Renal pelvis (tissue), 4 donors: ENCODE measurements around the gene PNMA1. TPM values are rescaled to one million over a fixed set of nuclear protein-coding genes. Genes with fewer than 3 reads are reported as not detected.
"Not testable (repeated sequence)": the region's sequence is repeated elsewhere in the genome, so short reads cannot be mapped to it uniquely, and the experiment has no call there.

Source experiments
- DNase-seq: peaks from one replicate; pipeline ENCODE4 v3.0.0-alpha.2; 2013
- polyA plus RNA-seq, 3 donors: library from polyadenylated mRNA; unstranded; fragments of 120-200 nt; gene quantifications; one replicate each; pipeline ENCODE4 v1.2.1, GENCODE V29; 2013; ENCODE audit not compliant: insufficient read length in 3 of 3

Gene PNMA1
- polyA plus RNA-seq, 3 donors, result 85.6 to 97.2 (median 86.4) TPM

DNA sequence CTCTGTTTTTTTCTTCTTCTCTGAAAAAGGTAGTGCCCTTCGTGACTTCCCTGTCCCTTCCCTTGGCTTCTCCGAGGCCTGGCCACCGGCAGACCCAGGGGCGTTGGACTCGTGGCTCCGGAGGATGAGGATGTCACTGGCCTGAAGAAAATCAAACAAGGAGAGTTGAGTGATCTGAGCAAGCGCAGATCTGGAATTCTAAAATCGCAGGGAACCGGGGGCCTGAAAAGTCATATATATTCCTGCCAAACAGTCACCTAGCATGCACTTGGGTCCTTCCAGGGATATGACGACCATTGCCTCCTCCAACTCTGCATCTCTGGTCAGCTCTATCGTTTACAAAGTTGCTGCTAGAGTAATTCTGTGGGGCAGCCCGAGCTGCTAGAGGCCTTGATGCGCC lies 5.2 kb upstream of the PNMA1 start:
- no peak for DNase-seq

DNA sequence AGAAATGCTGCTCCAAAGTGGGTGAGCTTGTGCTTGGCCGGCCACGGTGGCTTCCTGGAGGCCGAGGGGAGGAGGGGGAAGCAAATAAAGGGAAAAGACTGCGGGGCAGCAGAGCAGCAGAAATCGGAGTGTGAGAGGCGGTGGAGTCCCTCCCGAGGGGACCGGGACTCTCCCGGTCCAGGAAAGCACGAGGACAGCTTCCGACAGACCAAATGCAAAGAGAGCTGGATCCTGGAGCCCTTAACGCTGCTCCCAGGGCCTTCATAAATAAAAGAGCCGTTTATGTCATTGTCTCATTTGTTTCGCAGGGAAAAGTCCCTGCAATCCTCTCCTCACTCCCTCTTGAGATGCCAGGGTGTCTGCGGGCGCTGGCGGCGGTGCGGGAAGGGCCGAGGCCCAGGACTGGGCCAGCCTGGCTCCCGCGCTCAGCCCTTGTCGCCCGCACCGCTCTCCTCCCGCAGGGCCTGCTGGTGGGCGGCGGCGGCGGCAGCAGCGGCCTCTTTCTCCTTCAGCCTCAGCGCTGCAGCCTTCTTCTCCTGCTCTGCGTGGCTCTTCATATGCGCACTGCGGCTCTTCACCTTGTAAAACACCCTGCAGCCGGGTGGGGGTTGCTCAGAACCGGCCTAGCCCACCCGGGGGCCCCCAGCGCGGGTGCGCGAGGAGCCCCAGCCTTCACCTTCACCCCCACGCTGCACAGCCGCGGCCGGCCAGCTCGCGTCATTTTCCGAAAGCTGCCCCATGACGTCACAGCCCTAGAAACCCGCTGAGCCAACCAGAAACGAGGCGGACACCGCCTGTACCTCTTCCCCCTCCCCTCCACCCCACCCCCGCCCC lies 4.5 kb upstream of the PNMA1 start:
- peak; percentile 85 for DNase-seq

DNA sequence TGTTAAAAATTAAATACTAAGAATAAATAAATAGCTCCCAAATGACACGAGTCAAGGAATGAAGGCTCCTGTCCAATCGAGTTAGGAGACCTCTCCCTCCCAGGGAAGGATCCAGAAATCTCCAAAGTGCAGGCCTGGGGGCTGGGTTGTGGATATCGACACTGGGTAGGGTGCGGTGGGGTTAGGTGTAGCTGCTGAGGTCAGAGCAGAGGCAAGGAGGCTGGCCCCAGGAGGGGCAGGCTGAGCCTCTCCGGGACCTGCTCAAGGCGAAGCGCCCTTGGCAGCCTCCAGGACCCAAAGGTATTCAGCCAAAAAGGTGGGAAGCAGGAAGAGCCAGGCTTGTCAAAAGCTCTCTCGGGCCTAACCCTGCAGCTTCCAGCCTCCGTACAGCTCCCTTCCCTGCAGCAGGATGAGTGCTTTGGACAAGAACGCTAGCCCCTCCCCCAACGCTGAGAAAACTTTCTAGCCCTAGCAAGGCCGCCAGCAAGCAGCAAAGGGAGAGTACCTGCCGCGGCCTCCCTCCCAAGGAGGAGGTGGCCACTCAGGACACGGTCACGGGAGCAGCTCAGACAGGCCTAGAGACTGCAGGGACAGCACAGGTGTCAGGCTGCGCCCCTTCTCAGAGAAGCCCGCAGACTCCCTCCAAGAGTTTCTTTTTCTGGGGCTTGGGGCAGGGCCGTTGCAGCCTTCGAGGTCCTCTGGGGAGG lies 3.7 kb upstream of the PNMA1 start:
- DNase-seq, result no peak

DNA sequence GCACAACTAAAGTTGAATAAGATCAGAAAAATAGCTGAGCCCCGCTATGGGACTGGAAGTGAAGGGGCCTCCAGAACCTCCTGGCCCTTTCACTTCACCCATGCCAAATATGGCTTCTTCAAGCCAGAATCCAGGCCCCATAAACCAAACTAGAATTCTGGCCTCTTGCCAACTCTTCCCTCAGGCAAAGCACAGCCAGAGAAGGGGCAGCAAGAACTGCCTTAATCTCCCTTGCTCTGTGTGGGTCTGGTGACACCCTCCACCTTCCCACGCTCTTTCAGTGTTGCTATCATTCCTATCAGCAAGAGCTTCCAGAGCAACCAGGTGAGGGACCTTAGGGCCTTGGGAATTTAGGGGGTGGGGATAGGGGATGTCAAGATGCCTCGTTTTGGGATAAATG lies 3.1 kb upstream of the PNMA1 start:
- no peak for DNase-seq

DNA sequence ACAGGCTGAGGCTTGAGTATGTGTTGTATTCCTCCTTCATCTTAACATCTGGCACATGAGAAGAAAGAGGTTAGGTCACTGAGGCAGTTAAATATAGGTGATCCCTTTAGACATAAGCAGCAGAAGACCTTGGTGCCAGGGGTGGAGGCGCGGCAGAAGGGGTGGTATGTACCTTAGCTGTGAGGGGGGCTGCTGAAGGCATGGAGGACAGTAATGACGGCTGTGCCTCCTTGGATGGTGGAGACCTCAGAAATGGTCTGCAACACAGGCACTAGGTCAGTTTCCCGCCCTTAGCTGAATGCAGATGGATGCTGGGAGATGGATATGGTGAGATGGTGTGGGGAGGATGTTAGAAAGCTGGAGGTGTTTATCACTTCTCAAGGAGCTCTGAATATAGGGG lies 1.5 kb upstream of the PNMA1 start:
- no peak for DNase-seq

DNA sequence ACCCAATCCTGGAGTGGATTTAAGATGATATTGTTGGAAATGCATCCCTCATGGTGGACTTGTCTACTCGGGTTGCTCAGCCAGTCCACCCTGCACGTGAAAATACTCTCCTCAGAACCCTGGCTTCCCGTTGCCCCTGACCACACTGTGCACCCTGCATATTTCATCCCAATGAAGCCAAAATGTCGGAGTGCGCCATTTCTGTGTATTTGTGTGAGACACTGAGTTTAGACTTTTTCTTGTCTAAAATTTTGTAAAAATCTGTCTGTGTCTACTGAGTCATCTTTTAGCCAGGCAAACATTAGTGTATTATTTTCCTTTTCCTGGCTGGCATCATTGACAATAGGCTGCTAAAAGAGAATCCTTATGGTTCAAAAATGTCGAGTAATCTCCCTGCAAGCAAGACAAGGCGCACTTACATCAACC lies 485 bp upstream of the PNMA1 start:
- DNase-seq, result no peak

DNA sequence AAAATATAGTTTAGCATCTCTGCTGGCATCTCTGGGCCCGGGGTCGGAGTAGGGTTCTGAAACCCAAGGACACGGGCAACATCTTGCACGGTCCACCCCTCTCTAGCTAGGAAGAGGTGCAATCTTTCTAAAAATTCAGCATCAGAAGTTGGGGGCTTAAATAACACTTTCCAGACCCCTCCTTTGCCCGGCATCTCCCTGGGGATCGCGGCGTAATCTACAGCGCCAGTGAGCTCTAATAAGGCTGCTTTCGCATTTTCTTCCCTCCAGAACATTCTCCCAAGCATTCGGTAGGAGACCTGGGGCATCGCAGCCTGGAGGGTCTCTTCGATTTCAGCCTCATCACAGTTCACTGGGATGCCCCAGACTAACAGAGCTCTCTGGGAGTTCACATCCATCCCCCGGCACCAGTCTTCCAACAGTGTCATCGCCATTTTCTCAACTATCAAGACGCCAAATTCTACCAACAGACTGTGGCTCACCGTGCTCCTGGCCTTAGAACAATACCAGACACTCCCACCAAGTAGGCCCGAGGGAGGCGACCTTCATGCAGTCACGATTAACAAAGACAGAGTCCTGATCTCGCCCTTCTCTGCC lies 880 bp downstream of the PNMA1 start:
- no peak for DNase-seq

DNA sequence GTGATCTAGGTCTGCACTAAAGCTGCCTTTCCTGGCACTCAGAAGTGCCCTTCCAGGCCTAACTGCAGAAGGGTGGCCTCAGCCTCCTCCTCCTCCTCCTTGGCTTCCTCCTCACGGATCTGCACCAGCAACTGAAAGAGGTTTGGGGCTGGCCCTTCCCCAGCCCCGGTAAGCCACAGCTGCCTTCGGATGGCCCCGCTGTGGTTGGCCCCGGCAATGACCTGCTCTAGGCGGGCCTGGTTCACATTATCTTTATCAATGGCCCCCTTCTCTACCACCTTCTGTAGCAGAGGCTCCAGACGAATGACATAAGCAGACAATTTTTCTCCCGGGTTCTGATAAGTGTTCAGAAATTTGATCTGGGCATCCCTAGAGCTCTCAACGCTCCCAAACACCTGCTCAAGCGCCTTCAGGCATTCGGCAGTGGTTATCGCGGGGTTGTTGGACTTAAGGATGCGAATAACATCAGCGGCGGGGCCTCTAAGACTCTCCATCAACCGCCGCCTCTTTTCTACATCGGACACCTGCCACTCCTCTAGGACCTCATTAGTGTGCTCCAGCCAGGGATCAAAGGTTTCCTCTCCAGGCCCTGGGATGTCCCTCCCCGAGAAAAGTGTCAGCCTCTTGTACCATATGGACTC lies 1.5 kb downstream of the PNMA1 start:
- no peak for DNase-seq

DNA sequence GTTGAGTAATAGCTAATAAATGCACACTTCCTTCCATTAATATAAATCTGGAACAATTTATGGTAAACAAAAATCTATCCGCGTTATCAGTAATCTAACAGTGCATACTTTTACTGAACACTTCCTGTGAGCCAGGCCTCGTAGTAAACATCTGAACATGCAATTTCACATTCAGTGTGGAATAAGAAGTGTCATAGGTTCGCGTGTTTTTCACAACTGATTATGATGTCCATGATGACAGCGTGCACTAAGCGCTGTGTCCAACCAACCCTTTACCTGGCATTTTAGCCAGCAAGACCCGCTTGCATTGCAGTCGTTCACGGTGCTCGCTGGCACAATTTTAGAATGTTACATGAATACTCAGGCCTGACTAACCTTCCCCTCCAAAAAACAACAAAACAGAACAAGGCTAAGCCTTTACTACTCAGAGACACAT lies 2.1 kb downstream of the PNMA1 start:
- DNase-seq, result no peak

DNA sequence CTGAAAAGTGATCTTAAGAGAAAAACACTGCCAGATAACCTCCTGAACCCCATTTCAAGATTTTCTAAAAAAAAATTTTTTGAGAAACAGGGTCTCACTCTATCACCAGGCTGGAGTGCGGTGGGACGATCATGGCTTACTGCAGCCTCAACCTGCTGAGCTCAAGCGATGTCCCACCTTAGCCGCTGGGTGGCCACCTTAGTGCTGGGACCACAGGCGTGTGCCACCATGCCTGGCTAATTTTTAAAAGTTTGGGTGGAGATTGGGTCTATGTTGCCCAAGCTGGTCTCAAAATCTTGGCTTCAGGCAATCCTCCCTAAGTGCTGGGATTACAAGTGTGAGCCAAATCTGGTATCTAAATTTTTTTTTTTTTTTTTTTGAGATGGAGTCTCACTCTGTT lies 3.4 kb downstream of the PNMA1 start:
- no peak for DNase-seq

DNA sequence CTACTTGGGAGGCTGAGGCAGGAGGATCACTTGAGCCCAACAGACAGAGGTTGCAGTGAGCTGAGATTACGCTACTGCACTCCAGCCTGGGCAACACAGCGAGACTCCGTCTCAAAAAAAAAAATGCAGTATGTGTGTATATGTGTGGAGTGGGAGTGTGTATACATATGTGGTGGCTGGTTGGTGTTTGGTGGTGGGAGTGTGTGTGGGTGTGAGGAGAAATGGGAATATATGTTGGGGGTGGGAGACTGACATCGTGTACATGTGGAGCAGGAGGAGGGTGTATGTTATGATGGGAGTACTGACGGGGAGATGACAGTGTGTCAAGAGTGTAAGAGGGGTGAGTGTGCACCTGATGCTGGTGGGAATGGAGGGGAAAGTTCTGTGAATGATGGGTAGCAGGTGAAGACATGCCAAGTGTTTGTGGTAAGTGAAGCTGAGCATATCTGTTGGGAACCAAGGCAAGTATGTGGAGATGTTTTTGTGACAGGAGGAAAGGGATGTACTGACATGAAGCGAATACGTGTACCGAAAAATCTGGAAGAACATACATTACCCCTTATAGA lies 4.2 kb downstream of the PNMA1 start:
- DNase-seq, result no peak

DNA sequence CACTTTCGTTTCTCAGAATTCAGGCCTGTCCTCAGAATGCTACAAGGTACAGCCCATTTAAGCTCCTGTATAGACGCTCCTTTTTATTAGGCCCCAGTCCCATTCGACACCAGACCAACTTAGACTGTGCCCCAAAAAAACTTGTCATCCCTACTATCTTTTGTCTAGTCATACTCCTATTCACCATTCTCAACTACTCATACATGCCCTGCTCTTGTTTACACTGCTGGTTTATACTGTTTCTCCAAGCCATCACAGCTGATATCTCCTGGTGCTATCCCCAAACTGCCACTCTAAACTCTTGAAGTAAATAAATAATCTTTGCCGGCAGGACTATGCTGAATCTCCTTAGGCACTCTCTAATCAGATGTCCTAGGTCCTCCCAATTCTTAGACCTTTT lies 6.1 kb downstream of the PNMA1 start:
- DNase-seq, result not testable (repeated sequence)

DNA sequence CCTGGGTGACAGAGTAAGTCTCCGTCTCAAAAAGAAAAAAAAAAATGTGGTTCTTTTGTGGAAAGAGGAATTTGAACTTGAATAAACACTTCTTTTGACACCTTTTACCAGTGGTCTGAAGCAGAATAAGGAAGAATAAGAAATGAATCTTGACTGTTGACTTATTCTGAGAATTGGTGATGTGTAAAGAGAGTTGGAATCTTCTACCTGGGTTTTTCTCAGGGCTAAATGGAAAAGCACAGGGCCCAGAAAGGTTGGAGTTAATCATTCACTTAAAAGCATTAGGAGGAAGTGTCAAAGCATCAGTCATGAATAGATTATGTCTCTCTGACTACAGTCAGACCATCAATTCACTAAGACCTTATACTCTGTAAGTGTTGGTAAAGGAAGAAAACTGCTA lies 13.9 kb downstream of the PNMA1 start:
- no peak for DNase-seq

DNA sequence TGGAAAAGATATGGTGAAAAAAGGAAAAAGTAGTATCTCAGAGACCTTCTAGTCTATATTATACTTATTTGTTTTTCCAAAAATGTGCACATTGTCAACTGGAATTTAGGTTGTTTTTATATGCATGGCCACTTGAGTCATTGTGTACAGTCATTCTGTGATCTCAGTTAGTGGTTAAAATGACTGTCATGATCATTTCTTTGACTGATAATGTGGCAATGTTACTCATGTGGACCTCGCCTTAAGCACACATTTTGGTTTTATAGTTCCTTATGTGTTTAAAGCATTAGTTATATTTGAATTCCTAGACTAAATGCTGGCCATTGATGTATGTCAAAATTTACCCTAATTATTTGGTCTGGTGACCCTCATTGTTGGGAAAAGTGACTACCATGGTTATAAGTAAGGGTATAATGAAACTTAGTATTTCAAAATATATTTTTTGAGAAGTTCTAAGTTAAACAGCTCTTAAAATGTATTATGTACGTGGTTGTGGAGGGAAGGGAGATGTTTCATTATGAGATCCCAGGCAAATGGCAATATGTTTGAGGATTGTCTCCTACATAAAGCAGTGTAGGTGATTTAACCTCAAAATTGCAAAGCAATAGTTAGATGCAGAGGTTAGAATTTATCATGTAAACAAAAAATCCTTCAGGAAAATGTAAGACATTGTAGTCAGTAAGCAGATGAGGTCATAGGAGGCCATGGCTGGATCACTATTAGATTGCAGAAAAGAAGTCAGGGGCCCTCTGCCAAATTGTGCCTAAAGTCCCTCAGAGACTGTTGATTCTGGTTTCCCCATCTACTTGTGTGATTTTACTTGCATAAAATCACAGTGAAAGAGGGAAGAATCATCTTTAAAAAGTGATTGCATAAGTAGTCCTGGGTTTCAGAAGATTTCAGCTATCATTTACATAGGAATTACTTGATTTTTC lies 17.5 kb downstream of the PNMA1 start:
- no peak for DNase-seq

DNA sequence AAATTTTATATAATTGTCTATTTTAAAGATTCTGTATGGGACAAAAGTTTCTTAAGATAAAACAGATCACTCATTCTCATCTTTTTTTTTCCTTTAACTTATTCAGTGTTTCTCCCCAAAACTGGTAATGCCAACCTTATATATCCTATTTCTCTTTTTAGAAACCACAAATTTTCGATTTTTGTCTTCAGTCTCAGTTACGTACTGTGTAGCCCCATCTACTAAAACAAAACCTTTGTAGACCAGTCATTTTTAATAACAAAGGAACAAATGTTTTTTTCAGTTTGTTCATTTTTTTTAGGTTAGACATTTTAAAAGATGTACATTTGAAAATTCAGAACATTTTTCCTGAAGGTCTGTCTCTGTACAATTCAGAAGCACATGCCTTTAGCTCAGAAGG lies 18.2 kb downstream of the PNMA1 start:
- DNase-seq, result no peak

DNA sequence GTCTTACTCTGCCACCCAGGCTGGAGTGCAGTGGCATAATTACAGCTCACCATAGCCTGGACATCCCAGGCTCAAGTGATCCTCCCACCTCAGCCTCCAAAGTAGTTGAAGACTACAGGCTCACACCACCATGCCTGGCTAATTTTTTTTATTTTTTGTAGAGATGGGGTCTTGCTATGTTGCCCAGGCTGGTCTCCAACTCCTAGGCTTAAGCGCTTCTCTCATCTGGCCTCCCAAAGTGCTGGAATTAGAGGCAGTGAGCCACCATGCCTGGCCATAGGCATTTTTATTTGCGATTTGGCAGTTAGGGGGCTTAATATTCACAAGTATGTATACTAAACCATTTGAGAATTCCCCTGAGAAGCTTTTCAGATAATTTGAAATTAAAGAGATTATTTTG lies 19.1 kb downstream of the PNMA1 start:
- no peak for DNase-seq

DNA sequence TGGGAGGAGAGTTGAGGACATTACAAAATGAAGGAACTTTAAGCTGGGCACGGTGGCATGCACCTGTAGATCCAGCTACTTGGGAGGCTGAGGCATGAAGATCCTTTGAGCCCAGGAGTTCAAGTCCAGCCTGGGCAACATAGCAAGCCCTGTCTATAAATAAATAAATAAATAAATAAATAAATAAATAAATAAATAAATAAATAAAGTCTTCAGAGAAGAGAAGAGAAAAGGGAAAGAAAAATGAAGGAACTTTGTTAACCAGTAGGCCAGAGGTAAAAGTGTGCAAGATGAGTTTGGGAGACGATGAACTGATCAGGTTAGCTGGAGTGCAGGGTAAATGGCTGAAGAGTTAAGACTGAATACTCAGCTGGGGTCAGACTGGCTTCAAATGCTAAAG lies 20.1 kb downstream of the PNMA1 start:
- no peak for DNase-seq

DNA sequence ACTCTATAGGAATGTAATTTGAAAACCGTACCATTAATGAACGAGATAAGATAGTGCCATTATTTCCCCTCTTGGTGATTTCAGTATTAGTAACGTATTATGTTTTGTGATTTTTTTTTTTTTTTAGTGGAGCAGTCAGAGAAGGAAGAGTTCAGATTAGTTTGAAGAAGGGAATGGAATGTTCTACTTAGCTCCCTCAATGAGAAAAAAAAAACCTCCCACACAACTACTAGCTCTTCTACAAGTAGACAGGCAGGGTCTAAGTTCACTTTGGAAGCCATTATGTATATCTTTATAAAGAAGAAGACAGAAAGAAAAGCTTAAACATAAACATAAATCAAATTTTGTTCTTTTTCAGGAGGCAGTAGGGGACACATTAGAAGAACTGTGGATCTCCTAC lies 27.3 kb downstream of the PNMA1 start:
- no peak for DNase-seq

DNA sequence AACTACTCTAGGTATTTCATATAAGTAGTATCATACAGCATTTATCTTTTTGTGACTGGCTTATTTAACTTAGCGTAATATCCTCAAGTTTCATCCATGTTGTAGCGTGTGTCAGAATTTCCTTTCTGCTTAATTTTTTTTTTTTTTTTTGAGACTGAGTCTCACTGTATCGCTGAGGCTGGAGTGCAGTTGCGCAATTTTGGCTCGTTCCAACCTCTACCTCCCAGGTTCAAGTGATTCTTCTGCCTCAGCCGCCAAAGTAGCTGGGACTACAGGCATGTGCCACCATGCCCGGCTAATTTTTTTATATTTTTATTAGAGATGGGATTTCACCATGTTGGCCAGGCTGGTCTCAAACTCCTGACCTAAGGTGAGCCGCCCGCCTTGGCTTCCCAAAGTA lies 28.9 kb downstream of the PNMA1 start:
- no peak for DNase-seq

DNA sequence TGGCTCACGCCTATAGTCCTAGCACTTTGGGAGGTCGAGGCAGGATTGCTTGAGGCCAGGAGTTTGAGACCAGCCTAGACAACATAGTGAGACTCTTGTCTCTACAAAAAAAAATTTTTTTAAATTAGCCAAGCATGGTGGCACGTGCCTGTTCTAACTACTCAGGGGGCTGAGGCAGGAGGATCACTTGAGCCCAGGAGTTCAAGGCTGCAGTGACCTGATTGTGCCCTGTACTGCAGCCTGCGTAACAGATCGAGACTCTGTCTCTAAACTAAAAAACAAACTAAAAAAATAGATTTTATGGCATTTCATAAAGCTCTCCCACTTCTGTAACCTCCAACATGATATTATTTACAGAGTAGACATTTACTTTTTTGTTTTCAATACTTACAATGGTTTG lies 29.6 kb downstream of the PNMA1 start:
- no peak for DNase-seq

DNA sequence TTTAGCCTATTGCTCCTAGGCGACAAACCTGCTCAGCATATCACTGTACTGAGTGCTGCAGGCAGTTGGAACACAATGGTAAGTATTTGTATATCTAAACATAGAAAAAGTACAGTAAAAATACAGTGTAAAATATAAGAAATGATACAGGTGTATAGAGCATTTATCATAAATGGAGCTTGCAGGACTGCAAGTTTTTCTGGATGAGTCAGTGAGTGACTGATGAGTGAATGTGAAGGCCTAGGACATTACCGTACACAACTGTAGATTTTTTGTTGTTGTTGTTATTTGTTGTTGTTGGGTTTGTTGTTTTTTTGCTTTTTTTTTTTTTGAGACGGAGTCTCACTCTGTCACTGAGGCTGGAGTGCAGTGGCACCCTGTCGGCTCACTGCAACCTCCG lies 33.4 kb downstream of the PNMA1 start:
- no peak for DNase-seq
